NCI-H146 treated with DMSO at 0.1 percent for 48 hours (cell line): Measurements from ENCODE around the gene BLTP3B.

ENCODE experiments used
- DNase-seq: peaks from one replicate; lab custom pipeline; 2025; ENCODE audit not compliant: unreplicated experiment; lab: John Stamatoyannopoulos, UW

Gene BLTP3B

DNA sequence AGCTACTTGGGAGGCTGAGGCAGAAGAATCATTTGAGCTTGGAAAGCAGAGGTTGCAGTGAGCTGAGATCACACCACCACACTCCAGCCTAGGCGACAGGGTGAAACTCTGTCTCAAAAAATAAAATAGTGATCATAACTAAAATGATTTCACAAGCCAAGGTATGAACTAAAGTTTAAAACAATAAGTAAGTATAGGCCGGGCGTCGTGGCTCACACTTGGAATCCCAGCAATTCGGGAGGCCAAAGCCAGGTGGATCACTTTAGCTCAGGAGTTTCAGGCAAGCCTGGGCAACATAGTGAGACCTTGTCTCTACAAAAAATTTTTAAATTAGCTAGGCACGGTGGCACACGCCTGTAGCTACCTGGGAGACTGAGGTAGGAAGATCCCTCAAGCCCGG is 27.4 kb downstream of the BLTP3B start:
- no peak for DNase-seq

DNA sequence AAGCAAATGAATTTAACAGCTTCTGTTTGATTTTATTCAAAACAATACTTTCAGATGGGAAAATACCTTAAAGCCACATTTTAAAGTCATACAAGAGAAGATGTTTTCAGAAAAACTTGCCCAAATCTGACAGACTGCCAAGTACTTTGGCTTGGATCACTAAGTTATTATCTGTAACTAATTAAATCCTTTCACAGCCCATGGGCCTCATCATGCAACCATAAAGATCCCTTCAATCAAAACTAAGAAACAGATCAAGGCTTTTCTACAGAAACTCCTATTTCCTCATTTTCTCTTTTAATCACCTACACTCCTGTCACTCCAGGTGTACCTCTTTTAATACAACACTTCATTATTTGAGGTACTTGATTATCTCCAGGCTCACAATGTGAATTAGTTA is 28.1 kb downstream of the BLTP3B start:
- DNase-seq = no peak

DNA sequence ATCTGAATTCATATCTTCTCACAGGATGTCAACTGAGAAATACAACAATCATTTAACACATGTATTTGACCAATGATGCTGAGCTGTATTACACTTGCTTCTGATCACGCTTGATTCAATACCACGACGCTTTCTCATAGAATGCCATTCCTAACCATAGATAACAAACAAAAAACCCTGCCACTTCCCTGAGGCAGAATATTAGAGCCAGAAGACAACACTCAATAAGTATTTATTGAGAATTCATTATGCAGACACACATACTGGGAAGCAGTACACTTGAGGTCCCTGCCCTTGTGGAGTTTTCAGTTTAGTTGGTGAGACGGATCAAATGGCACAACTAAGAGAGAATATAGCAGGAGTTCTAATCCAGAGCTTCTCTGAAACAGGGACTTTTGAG is 32.4 kb downstream of the BLTP3B start:
- no peak for DNase-seq

GRCh38 chr12:100106861-100107260 is 35.8 kb downstream of the BLTP3B start:
- DNase-seq = no peak

GRCh38 chr12:100105661-100106060 is 37.0 kb downstream of the BLTP3B start:
- DNase-seq = no peak

GRCh38 chr12:100101000-100101399 is 41.7 kb downstream of the BLTP3B start:
- no peak for DNase-seq
